Liver (tissue), 3 donors: ENCODE measurements around the gene GHITM.
"Not testable (repeated sequence)": the region's sequence is repeated elsewhere in the genome, so short reads cannot be mapped to it uniquely, and the experiment has no call there.

ENCODE experiments used
- EGR1 ChIP-seq, 2 donors: IDR thresholded peaks; 2 replicates each; pipeline ENCODE4 v1.6.1; 2016 to 2018; ENCODE audit warnings: antibody characterized with exemption in 2 of 2, low read depth in 2 of 2
- HNF4G ChIP-seq: IDR thresholded peaks from 2 replicates; pipeline ENCODE4 v1.6.1; 2016; ENCODE audit warnings: antibody characterized with exemption
- MAX ChIP-seq: IDR thresholded peaks from 2 replicates; pipeline ENCODE4 v1.6.1; 2016; ENCODE audit warnings: antibody characterized with exemption
- RAD21 ChIP-seq, 2 donors: IDR thresholded peaks; 2 replicates each; pipeline ENCODE4 v1.6.1; 2016; ENCODE audit warnings: antibody characterized with exemption in 2 of 2, mild to moderate bottlenecking in 2 of 2
- SP1 ChIP-seq: IDR thresholded peaks from 2 replicates; pipeline ENCODE4 v1.6.1; 2018; ENCODE audit warnings: antibody characterized with exemption, mild to moderate bottlenecking
- TAF1 ChIP-seq: conservative IDR thresholded peaks from 2 replicates; pipeline ENCODE4 v1.6.1; 2016; ENCODE audit warnings: antibody characterized with exemption, mild to moderate bottlenecking
- YY1 ChIP-seq: IDR thresholded peaks from 2 replicates; pipeline ENCODE4 v1.6.1; 2016; ENCODE audit warnings: antibody characterized with exemption, mild to moderate bottlenecking
- ZBTB33 ChIP-seq: IDR thresholded peaks from 2 replicates; pipeline ENCODE4 v1.6.1; 2016; ENCODE audit warnings: antibody characterized with exemption
- TF ChIP-seq, protein P1 (sequence below): fragments of 150-350 bp; IDR thresholded peaks from 2 replicates; pipeline ENCODE4 v1.5.1; 2017; ENCODE audit warnings: improper control_type of control experiment, low read depth, low read length; ENCODE audit not compliant: missing input control
- TF ChIP-seq, protein P2 (sequence below): IDR thresholded peaks from 2 replicates; pipeline ENCODE4 v1.6.1; 2016; ENCODE audit warnings: antibody characterized with exemption
- TF ChIP-seq, protein P3 (sequence below): IDR thresholded peaks from 2 replicates; pipeline ENCODE4 v1.6.1; 2016; ENCODE audit warnings: antibody characterized with exemption, mild to moderate bottlenecking
- donor health status: healthy.
- donor health status: healthy.

GRCh38 chr10:84148006-84148597 lies 8.8 kb downstream of the GHITM start:
- TF ChIP-seq ZBTB33; SP1; EGR1 (IDR thresholded peaks at IDR 0.05; ENCODE audit: low read depth in 2 of 2); YY1; TAF1; MAX; HNF4G: not testable (repeated sequence)
- TF ChIP-seq, protein P1, sequence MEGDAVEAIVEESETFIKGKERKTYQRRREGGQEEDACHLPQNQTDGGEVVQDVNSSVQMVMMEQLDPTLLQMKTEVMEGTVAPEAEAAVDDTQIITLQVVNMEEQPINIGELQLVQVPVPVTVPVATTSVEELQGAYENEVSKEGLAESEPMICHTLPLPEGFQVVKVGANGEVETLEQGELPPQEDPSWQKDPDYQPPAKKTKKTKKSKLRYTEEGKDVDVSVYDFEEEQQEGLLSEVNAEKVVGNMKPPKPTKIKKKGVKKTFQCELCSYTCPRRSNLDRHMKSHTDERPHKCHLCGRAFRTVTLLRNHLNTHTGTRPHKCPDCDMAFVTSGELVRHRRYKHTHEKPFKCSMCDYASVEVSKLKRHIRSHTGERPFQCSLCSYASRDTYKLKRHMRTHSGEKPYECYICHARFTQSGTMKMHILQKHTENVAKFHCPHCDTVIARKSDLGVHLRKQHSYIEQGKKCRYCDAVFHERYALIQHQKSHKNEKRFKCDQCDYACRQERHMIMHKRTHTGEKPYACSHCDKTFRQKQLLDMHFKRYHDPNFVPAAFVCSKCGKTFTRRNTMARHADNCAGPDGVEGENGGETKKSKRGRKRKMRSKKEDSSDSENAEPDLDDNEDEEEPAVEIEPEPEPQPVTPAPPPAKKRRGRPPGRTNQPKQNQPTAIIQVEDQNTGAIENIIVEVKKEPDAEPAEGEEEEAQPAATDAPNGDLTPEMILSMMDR = peak; percentile 55
- TF ChIP-seq RAD21 (IDR thresholded peaks at IDR 0.05) = peak; percentile 43 to 58
- TF ChIP-seq, protein P2, sequence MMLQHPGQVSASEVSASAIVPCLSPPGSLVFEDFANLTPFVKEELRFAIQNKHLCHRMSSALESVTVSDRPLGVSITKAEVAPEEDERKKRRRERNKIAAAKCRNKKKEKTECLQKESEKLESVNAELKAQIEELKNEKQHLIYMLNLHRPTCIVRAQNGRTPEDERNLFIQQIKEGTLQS = not testable (repeated sequence)
- TF ChIP-seq, protein P3, sequence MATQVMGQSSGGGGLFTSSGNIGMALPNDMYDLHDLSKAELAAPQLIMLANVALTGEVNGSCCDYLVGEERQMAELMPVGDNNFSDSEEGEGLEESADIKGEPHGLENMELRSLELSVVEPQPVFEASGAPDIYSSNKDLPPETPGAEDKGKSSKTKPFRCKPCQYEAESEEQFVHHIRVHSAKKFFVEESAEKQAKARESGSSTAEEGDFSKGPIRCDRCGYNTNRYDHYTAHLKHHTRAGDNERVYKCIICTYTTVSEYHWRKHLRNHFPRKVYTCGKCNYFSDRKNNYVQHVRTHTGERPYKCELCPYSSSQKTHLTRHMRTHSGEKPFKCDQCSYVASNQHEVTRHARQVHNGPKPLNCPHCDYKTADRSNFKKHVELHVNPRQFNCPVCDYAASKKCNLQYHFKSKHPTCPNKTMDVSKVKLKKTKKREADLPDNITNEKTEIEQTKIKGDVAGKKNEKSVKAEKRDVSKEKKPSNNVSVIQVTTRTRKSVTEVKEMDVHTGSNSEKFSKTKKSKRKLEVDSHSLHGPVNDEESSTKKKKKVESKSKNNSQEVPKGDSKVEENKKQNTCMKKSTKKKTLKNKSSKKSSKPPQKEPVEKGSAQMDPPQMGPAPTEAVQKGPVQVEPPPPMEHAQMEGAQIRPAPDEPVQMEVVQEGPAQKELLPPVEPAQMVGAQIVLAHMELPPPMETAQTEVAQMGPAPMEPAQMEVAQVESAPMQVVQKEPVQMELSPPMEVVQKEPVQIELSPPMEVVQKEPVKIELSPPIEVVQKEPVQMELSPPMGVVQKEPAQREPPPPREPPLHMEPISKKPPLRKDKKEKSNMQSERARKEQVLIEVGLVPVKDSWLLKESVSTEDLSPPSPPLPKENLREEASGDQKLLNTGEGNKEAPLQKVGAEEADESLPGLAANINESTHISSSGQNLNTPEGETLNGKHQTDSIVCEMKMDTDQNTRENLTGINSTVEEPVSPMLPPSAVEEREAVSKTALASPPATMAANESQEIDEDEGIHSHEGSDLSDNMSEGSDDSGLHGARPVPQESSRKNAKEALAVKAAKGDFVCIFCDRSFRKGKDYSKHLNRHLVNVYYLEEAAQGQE = not testable (repeated sequence)
